Measurements from ENCODE around the gene NACA2. TPM values are rescaled to one million over a fixed set of nuclear protein-coding genes. Genes with fewer than 3 reads are reported as not detected.

Gene NACA2
- total RNA-seq, 1 experiment from 2014 or later, result not detected

GRCh38 chr17:61582593-61582992 lies 8.4 kb downstream of the NACA2 start (continued):
- no peak for TF ChIP-seq EZH2phosphoT487 (IDR thresholded peaks at IDR 0.05; ENCODE audit: borderline replicate concordance)
- no peak for TF ChIP-seq CTCF (IDR thresholded peaks at IDR 0.05 in 2 of 3, conservative IDR thresholded peaks at IDR 0.05 in 1 of 3; ENCODE audit: borderline replicate concordance in 1 of 3, insufficient read depth in 1 of 3, low read depth in 2 of 3, low read length in 2 of 3)
- no peak for TF ChIP-seq RAD21 (IDR thresholded peaks at IDR 0.05; ENCODE audit: low read depth)

GRCh38 chr17:61581611-61582349 lies 9.2 kb downstream of the NACA2 start:
- Histone ChIP-seq H3K36me3 (ENCODE audit: control insufficient read depth in 1 of 2, insufficient read depth in 2 of 2, low read length in 2 of 2) (no peaks in the 10 kb centered on the region), H3K4me3 (replicated peaks in 1 of 2; ENCODE audit: low read depth in 1 of 2, low read length in 2 of 2) (no peak overlapping the region), H3K79me2 (ENCODE audit: insufficient read depth, low read length) (no peaks in the 10 kb centered on the region), H2AFZ (ENCODE audit: low read depth, low read length, poor library complexity, severe bottlenecking) (peak overlapping the region; percentile 34), H3K27me3 (ENCODE audit: insufficient read depth, low read length) (no peaks in the 10 kb centered on the region), H3K9me3 (ENCODE audit: control insufficient read depth in 1 of 2, insufficient read depth in 1 of 2, low read depth in 1 of 2, low read length in 2 of 2) (no peaks in the 10 kb centered on the region), H3K27ac (ENCODE audit: low read depth, low read length) (peak overlapping the region; percentile 38; the same call in 1 of the 2 replicates), H3K9ac (ENCODE audit: low read length) (no peak overlapping the region), H4K20me1 (ENCODE audit: insufficient read depth) (no peaks in the 10 kb centered on the region), H3K4me1 (ENCODE audit: control insufficient read depth in 1 of 2, insufficient read depth in 2 of 2, low read length in 2 of 2) (peaks cover 9 to 24% of the 10 kb centered on the region in 2 experiments), H3K9me2 (ENCODE audit: insufficient read depth) (no peaks in the 10 kb centered on the region), H3K4me2 (ENCODE audit: low read length) (no peak overlapping the region)
- POLR2A ChIA-PET, result interaction anchor here (1.5 kb wide), 1 partner anchor 527 kb away, joined by 3 read pairs; no protein-coding TSS in a partner anchor
- DNase-seq (ENCODE audit: low read depth, low spot score) (no peak), ATAC-seq (no peak)
- no peak for TF ChIP-seq JUND (IDR thresholded peaks at IDR 0.05)
- CTCF ChIA-PET, result interaction anchor here (0.8 to 3.8 kb wide), 5 partner anchors 13 to 861 kb away, joined by 3 to 29 read pairs (median 8); no protein-coding TSS in a partner anchor
- intact Hi-C loops (cut with micrococcal nuclease), result loop anchor here (2.0 kb wide), 1 partner anchor 255 kb away; no protein-coding TSS in a partner anchor
- RAD21 ChIA-PET (ENCODE audit: low non-redundant PET in 1 of 2, low total read pairs in 2 of 2, uncharacterized antibody in 2 of 2, unreplicated experiment in 2 of 2), result no interaction called here
- BruUV-seq (replicated peaks), result no TSS peak
